OCI-LY1 (cell line): Measurements from ENCODE around the gene FAM131A.

ENCODE experiments used
- EZH2 ChIP-seq: fragments of 200-600 bp; sonication (generic), shearing (Covaris generic); IDR thresholded peaks from 2 replicates; pipeline ENCODE4 v1.8.0; 2017; ENCODE audit warnings: borderline replicate concordance, mixed run types, mild to moderate bottlenecking, antibody characterized with exemption, low read length, moderate library complexity, mixed read lengths
- TF ChIP-seq, protein P1 (sequence below): fragments of 200-600 bp; sonication (generic), shearing (Covaris generic); IDR thresholded peaks from 2 replicates; pipeline ENCODE4 v1.5.1; 2017; ENCODE audit warnings: mild to moderate bottlenecking, antibody characterized with exemption, low read length, moderate library complexity, mixed read lengths

DNA sequence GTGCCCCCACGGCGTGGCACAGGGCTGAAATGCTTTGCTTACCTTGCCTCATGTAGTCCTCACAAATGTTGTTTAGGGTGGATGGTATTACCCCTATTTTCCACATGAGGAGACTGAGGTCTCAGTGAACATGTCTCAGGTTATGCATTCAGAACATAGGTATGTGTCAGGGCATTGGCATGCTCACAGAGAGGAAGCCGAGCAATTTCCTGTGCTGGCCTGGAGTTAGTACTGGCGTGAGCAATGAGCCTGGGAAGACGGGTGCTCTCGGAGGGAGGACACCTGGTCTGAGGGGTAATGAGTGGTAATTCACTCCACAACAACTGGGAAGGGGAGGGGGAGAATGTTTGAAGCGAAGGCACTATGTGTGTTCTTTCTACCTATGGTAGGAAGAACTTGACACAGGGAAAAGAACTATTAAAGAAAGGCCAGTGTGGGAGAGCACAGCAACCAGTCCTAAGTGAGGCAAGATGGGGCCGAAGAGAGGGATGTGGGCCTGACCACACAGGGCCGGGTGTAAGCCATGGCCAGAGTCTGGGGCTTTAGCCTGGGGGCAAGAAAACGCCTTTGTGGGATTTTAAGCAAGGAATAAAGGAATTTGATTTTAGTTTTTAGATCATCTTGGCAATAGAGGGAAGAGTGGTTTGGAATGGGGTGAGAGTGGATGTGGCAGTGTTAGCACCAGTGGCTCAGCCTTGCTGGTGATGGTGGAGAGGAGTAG, 4.9 kb upstream of the FAM131A start:
- TF ChIP-seq, protein P1, sequence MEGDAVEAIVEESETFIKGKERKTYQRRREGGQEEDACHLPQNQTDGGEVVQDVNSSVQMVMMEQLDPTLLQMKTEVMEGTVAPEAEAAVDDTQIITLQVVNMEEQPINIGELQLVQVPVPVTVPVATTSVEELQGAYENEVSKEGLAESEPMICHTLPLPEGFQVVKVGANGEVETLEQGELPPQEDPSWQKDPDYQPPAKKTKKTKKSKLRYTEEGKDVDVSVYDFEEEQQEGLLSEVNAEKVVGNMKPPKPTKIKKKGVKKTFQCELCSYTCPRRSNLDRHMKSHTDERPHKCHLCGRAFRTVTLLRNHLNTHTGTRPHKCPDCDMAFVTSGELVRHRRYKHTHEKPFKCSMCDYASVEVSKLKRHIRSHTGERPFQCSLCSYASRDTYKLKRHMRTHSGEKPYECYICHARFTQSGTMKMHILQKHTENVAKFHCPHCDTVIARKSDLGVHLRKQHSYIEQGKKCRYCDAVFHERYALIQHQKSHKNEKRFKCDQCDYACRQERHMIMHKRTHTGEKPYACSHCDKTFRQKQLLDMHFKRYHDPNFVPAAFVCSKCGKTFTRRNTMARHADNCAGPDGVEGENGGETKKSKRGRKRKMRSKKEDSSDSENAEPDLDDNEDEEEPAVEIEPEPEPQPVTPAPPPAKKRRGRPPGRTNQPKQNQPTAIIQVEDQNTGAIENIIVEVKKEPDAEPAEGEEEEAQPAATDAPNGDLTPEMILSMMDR = no peak
- no peak for TF ChIP-seq EZH2
